GM19099 (cell line): ENCODE measurements around the gene JPH2.

Experiments
- POLR2A ChIP-seq: IDR thresholded peaks from 3 replicates; pipeline ENCODE4 v1.6.1; 2011; ENCODE audit warnings: low read depth; ENCODE audit not compliant: insufficient read length; ENCODE audit errors: extremely low read depth

The JPH2 gene

GRCh38 chr20:44111712-44112335 lies 75.2 kb downstream of the JPH2 start:
- no peak for TF ChIP-seq POLR2A

DNA sequence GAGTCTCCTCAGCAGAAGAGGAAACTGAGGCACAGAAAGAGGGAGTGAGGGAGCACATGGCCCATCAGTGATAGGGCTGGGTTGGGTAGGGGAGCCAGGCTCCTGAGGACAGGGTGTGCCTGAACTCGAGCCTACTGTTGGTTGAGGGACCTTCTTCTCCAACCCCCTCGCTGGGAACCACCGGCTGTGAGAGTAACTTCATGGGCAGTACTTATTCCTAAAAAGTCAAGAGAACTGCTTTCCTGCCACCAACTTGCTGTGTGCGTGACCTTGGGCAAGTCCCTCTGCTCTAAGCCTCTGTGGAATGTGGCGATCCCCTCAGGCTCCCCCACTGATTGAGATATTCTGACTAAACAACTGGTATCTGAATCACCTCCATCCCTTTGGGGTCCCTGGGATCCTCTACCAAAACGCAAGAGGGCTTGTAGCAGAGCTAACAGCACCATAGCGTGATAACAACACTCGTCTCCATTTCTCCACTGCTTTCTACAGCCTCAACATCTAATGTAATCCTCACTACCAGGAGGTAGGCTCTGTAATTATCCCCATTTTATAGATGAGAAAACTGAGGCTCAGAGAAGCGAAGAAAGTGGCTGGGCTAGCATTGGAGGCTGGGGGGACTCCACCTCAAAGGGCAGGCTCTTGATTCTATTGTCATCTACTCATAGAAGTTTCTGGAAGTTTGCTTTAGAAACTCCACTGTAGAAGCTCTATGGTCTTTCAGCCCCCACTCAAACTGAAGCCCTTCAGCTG lies 76.0 kb downstream of the JPH2 start:
- no peak for TF ChIP-seq POLR2A

DNA sequence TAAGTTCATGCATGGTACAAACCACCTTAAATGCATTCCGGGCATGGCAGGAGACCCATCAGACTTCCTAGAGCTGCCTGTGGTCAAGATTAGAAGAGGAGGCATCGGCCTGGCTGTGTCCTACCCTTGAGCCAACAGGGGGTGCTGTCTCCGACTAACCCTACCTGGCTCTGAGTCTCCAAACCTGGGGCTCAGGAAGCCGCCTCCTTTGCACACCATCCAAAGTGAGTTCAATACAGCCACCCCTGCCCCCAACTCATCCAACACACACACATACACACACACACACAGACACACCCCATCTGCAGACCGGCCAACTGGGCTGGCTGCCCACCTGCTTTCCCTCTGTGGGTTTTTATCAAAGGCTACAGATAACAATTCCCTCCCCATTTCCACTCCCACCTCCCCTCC lies 77.0 kb downstream of the JPH2 start:
- TF ChIP-seq POLR2A, result no peak

GRCh38 chr20:44106615-44107014 lies 80.4 kb downstream of the JPH2 start:
- no peak for TF ChIP-seq POLR2A

DNA sequence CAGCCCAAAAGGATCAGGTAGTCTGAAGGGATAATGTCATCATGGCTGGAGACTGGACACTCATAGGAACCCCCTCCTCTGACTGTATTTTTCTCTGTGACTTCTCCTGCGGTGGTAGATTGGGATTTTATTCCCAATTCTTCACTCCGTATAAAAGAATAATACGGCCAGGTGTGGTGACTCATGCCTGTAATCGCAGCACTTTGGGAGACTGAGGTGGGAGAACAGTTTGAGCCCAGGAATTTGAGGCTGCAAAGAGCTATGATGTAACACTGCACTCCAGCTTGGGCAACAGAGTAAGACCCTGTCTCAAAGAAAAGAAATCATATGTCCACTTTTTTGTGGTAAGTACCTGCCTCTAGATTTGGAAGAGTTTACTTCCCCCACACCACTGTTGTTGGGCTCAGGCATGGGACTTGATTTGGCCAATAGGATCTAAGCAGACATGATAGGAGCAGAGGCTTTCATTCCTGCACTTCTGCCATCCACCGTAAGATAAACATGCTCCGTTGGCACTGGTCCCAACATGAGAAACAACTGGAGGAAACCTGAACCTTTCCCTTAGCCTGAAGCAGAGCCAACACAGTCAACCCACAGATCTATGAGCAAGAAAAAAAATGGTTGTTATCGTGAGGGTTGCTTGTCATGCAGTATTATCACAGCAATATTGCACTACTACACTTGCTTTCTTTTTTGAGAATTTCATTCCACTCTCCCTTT lies 82.0 kb downstream of the JPH2 start:
- no peak for TF ChIP-seq POLR2A

DNA sequence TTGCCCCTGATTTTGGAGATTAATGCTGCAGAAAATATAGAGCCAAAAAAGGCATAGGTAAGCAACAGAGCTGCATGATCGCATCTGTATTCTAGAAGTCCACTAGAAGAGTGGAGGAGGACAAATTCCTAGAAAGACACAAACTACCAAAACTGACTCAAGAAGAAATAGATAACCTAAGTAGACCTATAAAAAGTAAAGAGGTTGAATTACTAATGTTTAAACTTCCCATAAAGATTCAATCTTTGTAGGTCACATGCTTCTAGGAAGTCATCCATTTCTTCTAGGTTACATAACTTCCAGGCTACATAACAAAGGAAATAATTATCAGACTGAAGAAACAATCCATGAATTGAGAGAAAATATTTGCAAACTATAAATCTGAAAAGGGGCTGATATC lies 84.4 kb downstream of the JPH2 start:
- no peak for TF ChIP-seq POLR2A

GRCh38 chr20:44099832-44100231 lies 87.2 kb downstream of the JPH2 start:
- TF ChIP-seq POLR2A, result no peak

DNA sequence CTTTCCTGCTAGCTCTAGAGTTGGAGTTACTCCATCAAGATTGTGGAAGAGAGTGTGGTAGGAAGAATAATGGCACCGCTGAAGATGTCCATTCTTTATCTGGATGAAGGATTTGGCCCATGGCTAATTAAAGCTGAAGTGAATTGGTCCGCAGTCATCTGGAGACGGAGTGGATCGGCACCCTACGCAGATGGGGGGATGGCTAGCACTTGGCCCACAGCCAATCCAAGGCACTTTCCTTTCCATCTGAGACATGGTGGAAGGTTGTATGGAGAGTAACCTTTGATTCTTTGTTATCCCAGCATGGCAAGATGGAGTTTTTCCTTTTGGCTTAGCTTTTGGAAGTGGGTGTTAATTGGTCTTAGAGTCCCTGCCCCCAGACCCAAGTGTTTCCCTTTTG lies 88.3 kb downstream of the JPH2 start:
- no peak for TF ChIP-seq POLR2A

DNA sequence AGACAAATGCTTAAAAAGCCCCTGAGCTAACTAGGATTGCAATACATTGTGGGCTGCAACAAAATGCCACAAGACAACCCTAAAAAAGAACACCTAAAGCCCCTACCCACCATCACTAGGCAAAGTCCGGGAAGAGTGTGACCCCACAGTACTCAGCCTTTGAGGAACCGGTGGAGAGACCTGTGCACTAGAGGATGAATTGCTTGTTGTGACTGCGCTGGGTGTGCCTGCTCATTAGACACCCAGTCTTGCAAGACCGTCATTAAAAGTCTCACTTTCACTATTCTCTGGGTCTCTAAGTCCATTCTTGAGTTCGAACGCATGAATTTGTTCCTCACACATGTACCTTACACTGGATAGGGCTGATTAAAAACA lies 88.7 kb downstream of the JPH2 start:
- no peak for TF ChIP-seq POLR2A

GRCh38 chr20:44097521-44098255 lies 89.3 kb downstream of the JPH2 start:
- no peak for TF ChIP-seq POLR2A

GRCh38 chr20:44095831-44096230 lies 91.2 kb downstream of the JPH2 start:
- TF ChIP-seq POLR2A, result no peak

DNA sequence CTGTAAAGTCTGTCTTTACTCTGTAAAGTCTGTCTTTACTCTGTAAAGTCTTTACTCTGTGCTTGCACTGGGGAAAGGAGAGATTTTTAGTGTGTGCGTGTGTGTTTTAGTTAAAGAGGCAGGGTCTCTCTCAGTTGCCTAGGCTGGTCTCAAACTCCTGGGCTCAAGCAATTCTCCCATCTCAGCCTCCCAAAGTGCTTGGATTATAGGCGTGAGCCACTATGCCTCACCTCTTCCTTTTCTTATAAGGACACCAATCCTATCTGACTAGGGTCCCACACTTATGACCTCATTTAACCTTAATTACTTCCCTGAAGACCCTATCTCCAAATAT lies 93.8 kb downstream of the JPH2 start:
- TF ChIP-seq POLR2A, result no peak

GRCh38 chr20:44092551-44093248 lies 94.3 kb downstream of the JPH2 start:
- TF ChIP-seq POLR2A, result no peak

DNA sequence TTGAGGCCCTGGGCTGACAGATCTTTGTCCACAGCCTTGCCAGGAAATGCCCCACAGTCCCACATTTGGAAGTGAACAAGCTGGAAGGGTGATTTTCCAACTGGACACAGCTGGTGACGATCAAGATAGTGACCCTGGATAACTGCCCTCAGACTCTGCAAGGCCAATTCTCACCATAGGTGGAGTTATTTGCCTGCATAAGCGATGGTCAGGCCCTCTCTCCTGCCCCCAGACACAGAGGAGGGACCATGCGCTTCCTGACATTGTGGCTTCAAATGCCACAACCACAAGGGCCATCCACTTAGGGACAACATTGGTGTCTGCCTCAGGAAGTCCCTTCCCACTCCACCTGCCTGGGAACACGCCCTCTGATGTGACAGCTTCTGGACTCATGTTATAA lies 96.0 kb downstream of the JPH2 start:
- TF ChIP-seq POLR2A, result no peak
